ENCODE measurements around the gene ASGR1.

GRCh38 chr17:7183433-7184090 is 4.4 kb upstream of the ASGR1 start:
- TF ChIP-seq CTCF (IDR thresholded peaks at IDR 0.05; ENCODE audit: poor library complexity, severe bottlenecking) (no peak), EZH2 (IDR thresholded peaks at IDR 0.05; ENCODE audit: borderline replicate concordance, insufficient read depth, low read length, poor library complexity, severe bottlenecking) (no peak), POLR2AphosphoS5 (IDR thresholded peaks at IDR 0.05) (no peak), TAF1 (IDR thresholded peaks at IDR 0.05; ENCODE audit: low read depth) (no peak)
